IgD-negative memory B cell (primary cell): Measurements from ENCODE around the gene CAMK2D. TPM values are rescaled to one million over a fixed set of nuclear protein-coding genes. Genes with fewer than 3 reads are reported as not detected.
"Not testable (repeated sequence)": the region's sequence is repeated elsewhere in the genome, so short reads cannot be mapped to it uniquely, and the experiment has no call there.

Experiments
- H3K27ac Mint-ChIP-seq, 3 donors: one replicate each; pipeline ENCODE4 v1.8.0; 2020 to 2022; ENCODE audit warnings: mild to moderate bottlenecking in 3 of 3, mixed read lengths in 3 of 3, moderate library complexity in 1 of 3
- H3K27me3 Mint-ChIP-seq: one replicate; pipeline ENCODE4 v1.8.0; 2021; ENCODE audit warnings: mixed read lengths
- H3K36me3 Mint-ChIP-seq: one replicate; pipeline ENCODE4 v1.8.0; 2020; ENCODE audit warnings: mild to moderate bottlenecking, mixed read lengths
- H3K4me1 Mint-ChIP-seq, 3 donors: one replicate each; pipeline ENCODE4 v1.8.0; 2020 to 2022; ENCODE audit warnings: mixed read lengths in 3 of 3, mild to moderate bottlenecking in 1 of 3
- H3K4me3 Mint-ChIP-seq, 4 donors: one replicate each; pipeline ENCODE4 v1.8.0; 2020 to 2022; ENCODE audit warnings: mild to moderate bottlenecking in 4 of 4, mixed read lengths in 4 of 4, moderate library complexity in 3 of 4
- H3K9me3 Mint-ChIP-seq, 3 donors: one replicate each; pipeline ENCODE4 v1.8.0; 2020 to 2021; ENCODE audit warnings: mixed read lengths in 3 of 3, mild to moderate bottlenecking in 1 of 3
- polyA plus RNA-seq: library from polyadenylated mRNA; unstranded; fragments of 300-500 nt; fragmentation: Illumina TruSeq; gene quantifications from one replicate; pipeline ENCODE4 v1.2.3, GENCODE V29; 2021

The CAMK2D gene
- polyA plus RNA-seq, 1 donor from 2014 or later: 14.2 TPM

GRCh38 chr4:113732967-113733527 is 28.5 kb downstream of the CAMK2D start:
- H3K9me3 Mint-ChIP-seq: no peaks in the 10 kb centered on the region
- peaks cover 2 to 17% (median 9%) of the 10 kb centered on the region in 3 donors for H3K4me1 Mint-ChIP-seq
- peaks cover 8% of the 10 kb centered on the region for H3K36me3 Mint-ChIP-seq
- H3K27me3 Mint-ChIP-seq: no peaks in the 10 kb centered on the region
- peak overlapping the region in 1 of 3 donors; percentile 6 for H3K27ac Mint-ChIP-seq
- no peak overlapping the region for H3K4me3 Mint-ChIP-seq

- Mint-ChIP-seq H3K4me3 (no peak overlapping the region), H3K9me3 (no peaks in the 10 kb centered on the region), H3K4me1 (peaks cover 11 to 26% (median 16%) of the 10 kb centered on the region in 3 donors), H3K27ac (no peak overlapping the region), H3K27me3 (no peaks in the 10 kb centered on the region), H3K36me3 (peaks cover 8% of the 10 kb centered on the region)
These were observed 30.9 kb downstream of the CAMK2D start for GRCh38 chr4:113730467-113731216.

GRCh38 chr4:113727802-113728201 is 33.7 kb downstream of the CAMK2D start:
- Mint-ChIP-seq H3K9me3 (no peaks in the 10 kb centered on the region), H3K27me3 (no peaks in the 10 kb centered on the region), H3K4me1 (peaks cover 11 to 26% (median 17%) of the 10 kb centered on the region in 3 donors), H3K4me3 (peak overlapping the region in 1 of 4 donors; percentile 65), H3K27ac (no peak overlapping the region), H3K36me3 (peaks cover 4% of the 10 kb centered on the region)

GRCh38 chr4:113725963-113726362 is 35.6 kb downstream of the CAMK2D start:
- no peaks in the 10 kb centered on the region for H3K9me3 Mint-ChIP-seq
- no peak overlapping the region for H3K27ac Mint-ChIP-seq
- peaks cover 14 to 26% (median 17%) of the 10 kb centered on the region in 3 donors for H3K4me1 Mint-ChIP-seq
- no peaks in the 10 kb centered on the region for H3K27me3 Mint-ChIP-seq
- H3K4me3 Mint-ChIP-seq: no peak overlapping the region
- H3K36me3 Mint-ChIP-seq: peaks cover 4% of the 10 kb centered on the region

GRCh38 chr4:113718252-113718651 is 43.3 kb downstream of the CAMK2D start:
- Mint-ChIP-seq H3K36me3 (no peaks in the 10 kb centered on the region), H3K4me1 (peaks cover 3 to 9% (median 6%) of the 10 kb centered on the region in 3 donors), H3K27ac (peak overlapping the region in 1 of 3 donors; percentile 13)

GRCh38 chr4:113711883-113712662 is 49.5 kb downstream of the CAMK2D start:
- Mint-ChIP-seq H3K4me3 (no peak overlapping the region), H3K9me3 (no peaks in the 10 kb centered on the region), H3K27me3 (no peaks in the 10 kb centered on the region), H3K36me3 (no peaks in the 10 kb centered on the region), H3K4me1 (peaks cover 4 to 7% (median 6%) of the 10 kb centered on the region in 3 donors), H3K27ac (no peak overlapping the region)

More at GRCh38 chr4:113718252-113718651, 43.3 kb downstream of the CAMK2D start:
- no peak overlapping the region for H3K4me3 Mint-ChIP-seq
- H3K9me3 Mint-ChIP-seq: no peaks in the 10 kb centered on the region
- H3K27me3 Mint-ChIP-seq: no peaks in the 10 kb centered on the region

GRCh38 chr4:113708250-113708649 is 53.3 kb downstream of the CAMK2D start:
- H3K4me3 Mint-ChIP-seq: no peak overlapping the region
- H3K4me1 Mint-ChIP-seq: peaks cover 5 to 12% (median 9%) of the 10 kb centered on the region in 3 donors
- H3K9me3 Mint-ChIP-seq: no peaks in the 10 kb centered on the region
- H3K36me3 Mint-ChIP-seq: no peaks in the 10 kb centered on the region
- peak overlapping the region in 1 of 3 donors; percentile 60 for H3K27ac Mint-ChIP-seq
- H3K27me3 Mint-ChIP-seq: no peaks in the 10 kb centered on the region

- Mint-ChIP-seq H3K4me3 (no peak overlapping the region), H3K27me3 (no peaks in the 10 kb centered on the region), H3K9me3 (no peaks in the 10 kb centered on the region), H3K36me3 (no peaks in the 10 kb centered on the region), H3K4me1 (peaks cover 5 to 13% (median 9%) of the 10 kb centered on the region in 3 donors), H3K27ac (no peak overlapping the region)
These were observed 54.5 kb downstream of the CAMK2D start for GRCh38 chr4:113707048-113707447.

GRCh38 chr4:113705097-113705496 is 56.4 kb downstream of the CAMK2D start:
- H3K9me3 Mint-ChIP-seq, H3K4me3 Mint-ChIP-seq, H3K27ac Mint-ChIP-seq, H3K36me3 Mint-ChIP-seq, H3K27me3 Mint-ChIP-seq: not testable (repeated sequence)
- H3K4me1 Mint-ChIP-seq: peaks cover 5 to 18% (median 9%) of the 10 kb centered on the region in 3 donors

- H3K36me3 Mint-ChIP-seq, H3K4me3 Mint-ChIP-seq, H3K27ac Mint-ChIP-seq, H3K9me3 Mint-ChIP-seq, H3K27me3 Mint-ChIP-seq: not testable (repeated sequence)
- peaks cover 1 to 23% (median 1%) of the 10 kb centered on the region in 3 donors for H3K4me1 Mint-ChIP-seq
These were observed 58.9 kb downstream of the CAMK2D start for GRCh38 chr4:113702596-113702995.

GRCh38 chr4:113701169-113701568 is 60.4 kb downstream of the CAMK2D start:
- Mint-ChIP-seq H3K27me3 (no peaks in the 10 kb centered on the region), H3K4me3 (no peak overlapping the region), H3K36me3 (peaks cover 8% of the 10 kb centered on the region), H3K4me1 (peaks cover 0 to 23% (median 1%) of the 10 kb centered on the region in 3 donors), H3K9me3 (no peaks in the 10 kb centered on the region), H3K27ac (no peak overlapping the region)

- H3K4me3 Mint-ChIP-seq: no peak overlapping the region
- H3K27me3 Mint-ChIP-seq: no peaks in the 10 kb centered on the region
- peaks cover 0 to 21% (median under 1%) of the 10 kb centered on the region in 3 donors for H3K4me1 Mint-ChIP-seq
- peaks cover 8% of the 10 kb centered on the region for H3K36me3 Mint-ChIP-seq
- H3K9me3 Mint-ChIP-seq: no peaks in the 10 kb centered on the region
- no peak overlapping the region for H3K27ac Mint-ChIP-seq
These were observed 60.9 kb downstream of the CAMK2D start for GRCh38 chr4:113700602-113701150.

GRCh38 chr4:113699772-113700171 is 61.8 kb downstream of the CAMK2D start:
- H3K4me3 Mint-ChIP-seq: no peak overlapping the region
- H3K4me1 Mint-ChIP-seq: peaks cover 0 to 18% (median 0%) of the 10 kb centered on the region in 3 donors
- H3K27ac Mint-ChIP-seq: no peak overlapping the region
- H3K36me3 Mint-ChIP-seq: peaks cover 8% of the 10 kb centered on the region
- H3K27me3 Mint-ChIP-seq: no peaks in the 10 kb centered on the region
- no peaks in the 10 kb centered on the region for H3K9me3 Mint-ChIP-seq

GRCh38 chr4:113697429-113697828 is 64.1 kb downstream of the CAMK2D start:
- Mint-ChIP-seq H3K4me1 (peaks cover 7 to 26% (median 10%) of the 10 kb centered on the region in 3 donors), H3K36me3 (peaks cover 8% of the 10 kb centered on the region), H3K4me3 (no peak overlapping the region), H3K9me3 (no peaks in the 10 kb centered on the region), H3K27ac (no peak overlapping the region), H3K27me3 (no peaks in the 10 kb centered on the region)
